CD4-positive, alpha-beta T cell treated with Interleukin-12 subunit alpha and Interleukin-12 subunit beta, for 1 hour (primary cell): Measurements from ENCODE around the gene TMEM184B.
"Not testable (repeated sequence)": the region's sequence is repeated elsewhere in the genome, so short reads cannot be mapped to it uniquely, and the experiment has no call there.

Experiments
- DNase-seq: peaks from one replicate; pipeline ENCODE4 v3.0.0-alpha.2; 2020

Gene TMEM184B

DNA sequence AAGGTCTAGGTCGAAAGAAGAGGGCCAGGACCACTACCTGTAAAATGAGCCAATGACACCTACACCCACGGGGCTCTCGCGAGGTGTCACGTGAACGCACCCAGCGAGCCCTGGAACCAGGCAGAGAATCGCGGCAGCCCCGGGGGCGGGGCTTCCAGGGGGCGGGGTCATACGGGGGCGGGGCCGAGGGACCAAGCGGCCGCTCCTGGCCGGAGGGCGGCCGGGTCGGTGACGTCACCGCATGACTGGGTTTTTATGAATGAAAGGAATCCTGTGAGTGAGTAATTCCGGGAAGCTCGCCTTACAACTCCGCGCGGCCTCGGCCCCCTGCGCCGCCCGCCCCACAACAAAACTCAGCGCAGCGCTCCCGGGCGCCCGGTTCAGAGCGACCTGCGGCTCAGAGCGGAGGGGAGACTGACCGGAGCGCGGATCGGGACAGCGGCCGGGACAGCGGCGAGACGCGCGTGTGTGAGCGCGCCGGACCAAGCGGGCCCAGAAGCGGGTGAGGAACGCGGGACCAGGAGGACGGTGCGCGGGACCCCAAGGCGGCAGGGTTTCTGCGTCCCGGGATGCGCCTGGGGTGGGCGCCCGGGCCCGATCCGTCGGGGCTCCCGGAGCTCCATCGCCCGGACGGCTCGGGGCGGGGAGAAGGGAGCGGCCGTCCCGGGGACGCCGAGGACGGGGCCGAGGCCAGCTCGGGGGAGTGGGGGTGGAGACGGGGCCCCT lies 70.9 kb downstream of the TMEM184B start, which contains the start of gene MAFF:
MAFF (plus strand) TSS at position 284 of the 726 bp plus-strand sequence. CDS start 11,860 bp downstream, outside the sequence.
- peak; percentile 93 for DNase-seq

DNA sequence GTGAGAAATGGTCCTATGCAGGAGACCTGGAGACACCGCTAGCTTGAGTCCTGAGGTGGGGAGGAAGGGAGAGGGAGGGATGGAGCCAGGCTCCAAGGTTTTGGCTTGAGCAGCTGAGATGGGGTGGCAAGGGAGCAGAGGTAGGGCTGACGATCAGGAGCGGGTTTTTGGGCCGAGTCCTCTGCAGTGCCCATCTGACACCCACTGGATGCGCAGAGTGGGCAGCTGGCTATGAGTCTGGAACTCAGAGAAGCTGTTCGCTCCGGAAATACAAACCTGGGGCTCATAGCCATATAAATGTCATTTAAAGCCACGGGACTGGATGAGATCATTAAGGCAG lies 71.5 kb downstream of the TMEM184B start:
- DNase-seq = no peak

DNA sequence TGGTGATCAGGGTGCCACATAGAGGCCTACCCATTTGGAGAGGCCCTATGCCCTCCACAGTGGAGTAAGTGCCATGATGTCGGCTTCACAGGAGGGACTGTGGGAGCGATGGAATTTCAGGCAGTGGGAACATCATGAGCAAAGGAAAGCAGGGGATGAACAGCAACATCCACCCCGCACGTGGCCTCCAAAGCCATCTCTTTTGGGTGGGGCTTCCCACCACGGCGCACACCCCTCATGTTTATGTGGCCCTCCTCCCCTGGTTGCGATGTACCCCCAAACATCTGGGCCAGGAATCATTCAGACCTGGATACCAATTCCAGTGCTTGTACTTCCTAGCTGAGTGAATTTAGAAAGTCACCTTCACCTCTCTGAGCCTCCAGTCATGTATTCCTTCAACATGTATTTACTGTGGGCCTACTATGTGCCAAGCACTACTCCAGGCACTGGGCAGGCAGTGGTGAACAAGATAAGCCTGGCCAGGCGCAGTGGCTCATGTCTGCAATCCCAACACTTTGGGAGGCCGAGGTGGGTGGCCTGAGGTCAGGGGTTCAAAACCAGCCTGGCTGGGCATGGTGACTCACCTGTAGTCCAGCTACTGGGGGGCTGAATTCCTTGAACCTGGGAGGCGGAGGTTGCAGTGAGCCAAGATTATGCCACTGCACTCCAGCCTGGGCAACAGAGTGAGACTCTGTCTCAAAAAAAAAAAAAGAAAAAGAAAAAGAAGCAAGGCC lies 72.8 kb downstream of the TMEM184B start:
- DNase-seq = no peak

GRCh38 chr22:38196791-38197419 lies 75.9 kb downstream of the TMEM184B start:
- DNase-seq = no peak

DNA sequence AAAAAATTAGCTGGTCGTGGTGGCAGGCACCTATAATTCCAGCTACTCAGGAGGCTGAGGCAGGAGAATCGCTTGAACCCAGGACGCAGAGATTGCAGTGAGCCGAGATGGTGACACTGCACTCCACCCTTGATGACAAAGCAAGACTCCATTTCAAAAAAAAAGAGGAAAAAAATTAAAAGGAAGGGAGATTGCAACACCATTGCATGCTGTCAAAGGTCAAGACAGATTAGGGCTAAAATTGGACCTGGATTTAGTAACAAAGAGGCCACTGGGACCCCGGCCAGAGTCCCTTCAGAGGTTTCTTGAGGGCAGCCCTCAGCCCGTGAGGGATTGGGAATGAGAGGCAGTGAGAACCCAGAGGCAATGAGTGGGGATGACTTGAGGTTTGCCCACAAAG lies 79.2 kb downstream of the TMEM184B start:
- DNase-seq = no peak

DNA sequence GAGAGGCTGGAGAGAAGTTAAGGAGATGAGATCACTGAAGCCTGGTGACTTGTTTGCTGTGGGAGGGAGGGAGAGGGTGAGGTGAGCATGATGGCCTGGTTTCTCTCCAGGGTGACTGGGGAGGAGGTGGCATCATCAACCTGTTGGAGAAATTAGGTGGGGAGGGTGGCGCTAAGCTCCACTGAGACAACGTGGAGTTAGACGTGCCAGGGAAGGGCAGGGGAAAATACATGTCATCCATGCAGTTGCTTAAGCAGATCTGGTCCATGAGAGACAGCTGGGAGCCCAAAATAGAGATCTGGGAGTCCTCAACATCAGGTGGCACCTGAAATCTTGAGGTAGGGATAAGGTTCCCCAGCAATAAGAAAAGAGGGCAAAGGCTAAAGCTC lies 80.3 kb downstream of the TMEM184B start:
- no peak for DNase-seq

GRCh38 chr22:38191731-38192474 lies 80.9 kb downstream of the TMEM184B start:
- no peak for DNase-seq

GRCh38 chr22:38191055-38191454 lies 81.8 kb downstream of the TMEM184B start:
- no peak for DNase-seq

- no peak for DNase-seq
Measured at GRCh38 chr22:38190581-38190980, 82.2 kb downstream of the TMEM184B start.

GRCh38 chr22:38189104-38189503 lies 83.7 kb downstream of the TMEM184B start:
- DNase-seq = no peak

DNA sequence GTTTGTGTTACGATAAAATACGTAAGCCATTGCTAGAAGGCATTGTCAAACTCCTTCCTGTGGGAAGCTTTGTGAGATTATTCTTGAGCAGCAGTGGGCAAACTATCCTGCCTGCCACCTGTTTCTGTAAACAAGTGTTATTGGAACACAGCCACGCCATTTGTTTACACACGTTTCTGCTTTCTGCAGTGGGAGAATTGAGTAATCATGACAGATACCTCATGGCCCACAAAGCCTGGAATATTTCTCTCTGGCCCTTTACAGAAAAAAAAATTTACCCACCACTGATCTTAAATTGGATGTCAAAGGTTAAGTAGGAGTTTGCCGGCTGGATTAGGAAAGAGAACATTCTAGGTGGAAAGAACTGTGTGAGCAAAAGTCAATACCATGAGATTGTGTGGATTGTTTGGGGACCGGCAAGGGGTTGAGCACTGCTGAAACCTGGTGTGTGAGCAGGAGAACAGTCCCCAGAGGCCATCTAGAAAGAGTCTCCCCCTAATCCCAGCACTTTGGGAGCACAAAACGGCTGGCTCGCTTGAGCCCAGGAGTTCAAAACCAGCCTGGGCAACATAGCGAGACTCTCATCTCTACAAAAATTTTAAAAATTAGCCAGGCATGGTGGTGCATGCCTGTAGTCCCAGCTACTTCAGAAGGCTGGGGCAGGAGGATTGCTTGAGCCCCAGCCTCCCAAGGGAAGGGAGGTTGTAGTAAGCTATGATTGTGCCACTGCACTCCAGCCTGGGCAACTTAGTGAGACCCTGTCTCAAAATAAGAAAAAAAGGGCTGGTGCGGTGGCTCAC lies 85.2 kb downstream of the TMEM184B start:
- DNase-seq = no peak

GRCh38 chr22:38186429-38186828 lies 86.4 kb downstream of the TMEM184B start:
- DNase-seq = no peak

DNA sequence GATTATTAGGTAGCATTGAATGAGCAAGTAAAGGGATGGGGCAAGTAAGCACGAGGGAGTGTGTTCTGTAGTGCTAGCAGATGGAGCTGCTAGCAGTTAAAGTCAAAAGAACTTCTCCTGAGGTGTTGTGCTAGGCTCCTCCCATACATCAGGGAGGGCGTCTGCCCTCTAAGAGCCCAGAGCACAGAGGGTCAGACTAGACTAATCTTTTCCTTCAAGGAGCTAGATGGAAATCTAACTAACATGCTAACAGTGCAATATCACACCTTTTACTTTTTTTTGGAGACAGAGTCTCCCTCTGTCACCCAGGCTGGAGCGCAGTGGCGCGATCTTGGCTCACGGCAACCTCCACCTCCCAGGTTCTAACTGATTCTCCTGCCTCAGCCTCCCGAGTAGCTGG lies 88.0 kb downstream of the TMEM184B start:
- no peak for DNase-seq

- DNase-seq = peak; percentile 99
Measured at GRCh38 chr22:38181453-38182200, 91.2 kb downstream of the TMEM184B start, which contains the start of gene PLA2G6. Gene PLA2G6 (minus strand): TSS chr22:38181830. CDS start chr22:38169426, 12,404 bp downstream.

DNA sequence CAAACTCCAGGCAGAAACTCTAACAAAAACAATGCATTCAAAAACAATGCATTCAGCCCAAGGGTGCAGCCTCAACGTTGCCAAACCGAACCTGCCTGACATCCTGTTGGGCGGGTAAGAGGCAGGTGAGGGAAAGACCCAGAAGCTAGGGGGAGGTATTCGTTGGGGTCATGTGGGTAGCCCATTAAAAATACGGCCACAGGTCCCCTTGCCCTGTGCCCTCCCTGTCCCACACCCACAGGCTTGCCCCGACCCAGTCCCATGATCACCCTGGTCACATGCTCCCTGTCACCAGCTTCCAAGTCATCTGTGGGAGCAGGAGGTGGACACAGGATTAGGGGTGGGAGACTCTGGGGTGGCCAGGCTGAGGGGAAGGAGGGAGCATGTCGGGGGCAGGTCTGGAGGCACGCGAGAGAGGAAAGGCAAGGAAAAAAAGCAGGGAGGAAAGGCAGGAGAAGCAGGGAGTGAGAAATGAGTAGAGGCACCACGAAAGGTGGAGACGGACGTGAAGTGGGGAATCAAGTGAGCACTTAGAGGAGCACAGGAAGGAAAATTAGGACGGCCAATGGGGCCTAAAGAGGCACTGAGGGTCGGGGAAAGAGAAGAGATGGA lies 91.9 kb downstream of the TMEM184B start:
- peak; percentile 67 for DNase-seq

GRCh38 chr22:38178605-38178937 lies 94.2 kb downstream of the TMEM184B start:
- DNase-seq = not testable (repeated sequence)

DNA sequence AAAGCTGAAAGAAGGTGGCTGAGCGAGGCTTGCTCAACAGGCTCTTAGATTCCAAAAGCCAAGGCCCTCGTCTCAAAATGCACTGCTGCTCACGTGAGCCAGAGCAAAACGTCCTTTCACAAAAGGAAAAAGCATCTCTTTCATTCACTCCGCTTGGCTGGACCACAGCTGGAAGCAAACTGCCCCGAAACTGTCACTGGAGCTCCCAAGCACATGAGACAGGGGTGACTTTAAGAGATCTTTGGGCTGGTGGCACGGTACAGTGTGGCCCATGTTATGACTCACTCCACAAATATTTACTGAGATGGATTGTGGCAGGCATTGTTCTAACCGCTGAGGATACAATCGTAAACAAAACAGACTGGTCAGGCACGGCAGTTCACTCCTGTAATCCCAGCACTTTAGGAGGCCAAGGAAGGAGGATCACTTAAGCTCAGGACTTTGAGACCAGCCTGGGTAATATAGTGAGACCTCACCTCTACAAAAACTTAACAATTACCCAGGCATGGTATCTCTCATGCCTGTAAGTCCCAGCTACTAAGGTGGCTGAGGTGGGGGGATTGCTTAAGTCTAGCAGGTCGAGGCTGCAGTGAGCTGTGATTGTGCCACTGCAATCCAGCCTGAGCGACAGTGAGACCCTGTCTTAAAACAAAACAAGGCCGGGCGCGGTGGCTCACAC lies 94.7 kb downstream of the TMEM184B start:
- no peak for DNase-seq

- not testable (repeated sequence) for DNase-seq
Measured at GRCh38 chr22:38177571-38177925, 95.3 kb downstream of the TMEM184B start.

DNA sequence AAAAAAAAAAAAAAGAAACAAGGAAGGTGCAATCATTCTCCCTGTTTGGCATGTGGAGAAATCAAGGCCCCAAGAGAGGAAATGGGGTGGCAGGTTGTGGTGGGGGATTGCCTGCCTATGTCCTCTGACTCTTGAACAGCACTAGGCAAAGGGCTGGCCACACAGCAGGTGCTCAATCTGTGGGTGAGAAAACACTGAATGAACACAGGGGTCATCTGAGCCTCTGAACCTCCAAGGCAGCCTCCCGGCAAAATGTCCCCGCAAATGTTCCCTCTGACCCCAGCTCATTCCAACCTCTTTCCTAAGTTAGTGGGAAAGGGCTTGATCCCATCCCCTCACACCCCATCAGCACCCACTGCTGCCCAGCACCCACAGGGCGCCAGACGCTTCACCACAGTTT lies 95.8 kb downstream of the TMEM184B start:
- peak; percentile 26 for DNase-seq

DNA sequence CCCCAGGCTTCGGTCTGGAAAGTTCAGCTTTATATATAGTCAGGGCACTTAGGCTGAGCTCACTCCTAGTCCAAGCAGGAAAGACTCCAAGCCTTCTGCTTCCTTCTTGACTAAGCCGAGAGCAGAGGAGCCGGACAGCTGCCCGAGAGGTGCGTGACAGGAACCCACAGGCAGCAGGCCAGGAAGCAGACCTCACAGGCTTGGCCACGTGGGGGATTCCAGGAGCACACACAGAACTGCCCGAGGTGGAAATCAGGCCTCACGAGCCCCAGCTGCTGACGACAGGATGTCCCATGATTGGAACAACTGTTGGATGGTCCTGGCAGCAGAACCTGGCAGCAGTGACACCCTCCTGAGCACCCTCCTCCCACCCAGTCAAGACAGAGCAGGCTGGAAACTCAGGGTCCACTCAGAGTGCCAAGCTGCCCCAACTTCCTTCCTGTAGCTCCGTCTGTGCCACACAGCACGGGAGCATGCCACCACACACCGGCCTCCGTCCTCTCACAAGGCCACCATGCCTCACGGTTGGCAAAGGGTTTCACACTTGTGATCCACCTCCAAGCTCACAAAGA lies 96.6 kb downstream of the TMEM184B start:
- peak; percentile 59 for DNase-seq
